ENCODE results near the gene RIMKLB.
A peak's percentile ranks its signal among the peaks of the same experiment; 100 is the strongest.

RIMKLB gene

GRCh38 chr12:8697120-8697475 lies 693 bp upstream of the RIMKLB start:
- no peak for TF ChIP-seq CTCF (IDR thresholded peaks at IDR 0.05; ENCODE audit: low read depth, low read length)
- in situ Hi-C loops (cut with HindIII; ENCODE audit: low sequenced_read_pairs): no loop called here
- H3K4me3 ChIP-seq (ENCODE audit: low read depth, low read length): peak overlapping the region; percentile 86
- DNase-seq (ENCODE audit: low read depth, low spot score): peak; percentile 57

GRCh38 chr12:8698132-8698851 lies 501 bp downstream of the RIMKLB start:
- TF ChIP-seq CTCF (IDR thresholded peaks at IDR 0.05; ENCODE audit: low read depth, low read length): no peak

GRCh38 chr12:8698879-8699278 lies 1.1 kb downstream of the RIMKLB start:
- peak overlapping the region; percentile 86 for H3K4me3 ChIP-seq (ENCODE audit: low read depth, low read length)
- in situ Hi-C loops (cut with HindIII; ENCODE audit: low sequenced_read_pairs): no loop called here

More at GRCh38 chr12:8698132-8698851, 501 bp downstream of the RIMKLB start:
- in situ Hi-C loops (cut with HindIII; ENCODE audit: low sequenced_read_pairs): no loop called here
- H3K4me3 ChIP-seq (ENCODE audit: low read depth, low read length): peak overlapping the region; percentile 86
- peak; percentile 38 for DNase-seq (ENCODE audit: low read depth, low spot score)

DNA sequence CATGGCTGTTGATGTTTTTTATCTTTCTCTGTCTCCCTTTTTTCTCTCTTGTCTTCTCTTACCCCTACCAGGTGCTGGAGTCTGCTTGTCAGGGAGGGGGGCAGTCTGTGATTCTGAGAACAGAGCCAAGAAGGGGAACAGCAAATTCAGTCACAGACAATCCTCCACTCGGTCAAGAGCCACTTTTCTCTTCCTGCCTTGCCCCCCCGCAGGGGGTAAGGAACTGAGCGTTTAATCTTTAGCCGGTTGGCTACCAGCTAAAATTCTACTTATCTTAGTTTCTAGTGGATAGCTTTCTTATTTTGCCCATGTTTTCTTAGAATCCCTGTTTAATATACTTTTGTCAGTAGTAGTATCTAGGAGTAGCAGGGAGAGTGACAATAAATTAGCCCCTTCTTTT lies 1.9 kb downstream of the RIMKLB start:
- no peak for DNase-seq (ENCODE audit: low read depth, low spot score)
- no peak for TF ChIP-seq CTCF (IDR thresholded peaks at IDR 0.05; ENCODE audit: low read depth, low read length)
- in situ Hi-C loops (cut with HindIII; ENCODE audit: low sequenced_read_pairs): no loop called here
- H3K4me3 ChIP-seq (ENCODE audit: low read depth, low read length): no peak overlapping the region

More at GRCh38 chr12:8698879-8699278, 1.1 kb downstream of the RIMKLB start:
- no peak for TF ChIP-seq CTCF (IDR thresholded peaks at IDR 0.05; ENCODE audit: low read depth, low read length)
- no peak for DNase-seq (ENCODE audit: low read depth, low spot score)

GRCh38 chr12:8701046-8701660 lies 3.4 kb downstream of the RIMKLB start:
- TF ChIP-seq CTCF (IDR thresholded peaks at IDR 0.05; ENCODE audit: low read depth, low read length): no peak
- H3K4me3 ChIP-seq (ENCODE audit: low read depth, low read length): no peak overlapping the region
- in situ Hi-C loops (cut with HindIII; ENCODE audit: low sequenced_read_pairs): no loop called here
- no peak for DNase-seq (ENCODE audit: low read depth, low spot score)

DNA sequence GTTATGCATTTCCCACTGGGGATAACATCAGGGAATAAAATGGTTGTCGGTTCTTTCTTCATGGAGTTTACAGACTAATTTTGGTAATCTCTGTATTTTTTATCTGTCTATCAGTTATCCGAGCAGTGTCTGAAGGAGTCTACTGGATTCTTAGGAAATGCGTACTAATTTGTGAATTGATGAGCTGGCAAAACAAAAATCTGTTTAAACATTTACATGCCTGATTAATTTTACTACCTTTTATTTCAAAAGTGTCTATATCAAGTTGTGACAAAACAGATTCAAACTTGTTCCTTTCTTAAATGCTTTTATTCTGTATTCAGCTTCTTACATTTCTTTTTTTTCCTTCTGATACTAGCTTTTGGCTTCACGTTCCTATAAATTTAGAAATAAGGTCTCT lies 4.4 kb downstream of the RIMKLB start:
- TF ChIP-seq CTCF (IDR thresholded peaks at IDR 0.05; ENCODE audit: low read depth, low read length): no peak
- in situ Hi-C loops (cut with HindIII; ENCODE audit: low sequenced_read_pairs): no loop called here
- H3K4me3 ChIP-seq (ENCODE audit: low read depth, low read length): no peak overlapping the region
- DNase-seq (ENCODE audit: low read depth, low spot score): no peak

Data from astrocyte of the spinal cord (primary cell).